ENCODE results near the gene CAVIN4.

CAVIN4 gene

DNA sequence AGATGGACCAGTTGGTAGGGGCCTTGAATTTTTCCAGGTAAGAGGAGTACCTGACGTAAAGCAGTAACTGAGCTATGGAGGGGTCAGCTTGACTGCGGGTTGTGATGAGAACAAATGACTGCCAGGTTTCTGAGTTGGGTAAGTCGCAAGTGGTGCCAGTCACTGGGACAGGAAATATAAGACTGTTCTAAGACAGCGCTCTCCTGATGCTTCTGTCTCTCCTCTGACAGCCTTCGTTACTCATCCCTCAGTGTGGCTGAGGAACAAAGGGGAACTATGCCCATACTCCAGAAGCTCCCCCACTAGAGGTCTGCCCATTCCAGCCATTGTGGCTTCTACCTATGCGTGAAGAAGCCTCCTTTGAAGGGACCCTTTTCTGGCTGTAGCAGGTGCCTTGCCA lies 13.3 kb downstream of the CAVIN4 start:
- Histone ChIP-seq H3K4me1 (no peaks in the 10 kb centered on the region), H3K36me3 (no peaks in the 10 kb centered on the region), H3K27me3 (no peaks in the 10 kb centered on the region), H3K4me3 (ENCODE audit: low read depth, low read length) (no peak overlapping the region), H3K9me3 (no peaks in the 10 kb centered on the region)
- no peak for DNase-seq
- TF ChIP-seq, protein P1, sequence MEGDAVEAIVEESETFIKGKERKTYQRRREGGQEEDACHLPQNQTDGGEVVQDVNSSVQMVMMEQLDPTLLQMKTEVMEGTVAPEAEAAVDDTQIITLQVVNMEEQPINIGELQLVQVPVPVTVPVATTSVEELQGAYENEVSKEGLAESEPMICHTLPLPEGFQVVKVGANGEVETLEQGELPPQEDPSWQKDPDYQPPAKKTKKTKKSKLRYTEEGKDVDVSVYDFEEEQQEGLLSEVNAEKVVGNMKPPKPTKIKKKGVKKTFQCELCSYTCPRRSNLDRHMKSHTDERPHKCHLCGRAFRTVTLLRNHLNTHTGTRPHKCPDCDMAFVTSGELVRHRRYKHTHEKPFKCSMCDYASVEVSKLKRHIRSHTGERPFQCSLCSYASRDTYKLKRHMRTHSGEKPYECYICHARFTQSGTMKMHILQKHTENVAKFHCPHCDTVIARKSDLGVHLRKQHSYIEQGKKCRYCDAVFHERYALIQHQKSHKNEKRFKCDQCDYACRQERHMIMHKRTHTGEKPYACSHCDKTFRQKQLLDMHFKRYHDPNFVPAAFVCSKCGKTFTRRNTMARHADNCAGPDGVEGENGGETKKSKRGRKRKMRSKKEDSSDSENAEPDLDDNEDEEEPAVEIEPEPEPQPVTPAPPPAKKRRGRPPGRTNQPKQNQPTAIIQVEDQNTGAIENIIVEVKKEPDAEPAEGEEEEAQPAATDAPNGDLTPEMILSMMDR (IDR thresholded peaks at IDR 0.05; ENCODE audit: low read depth, low read length): no peak

DNA sequence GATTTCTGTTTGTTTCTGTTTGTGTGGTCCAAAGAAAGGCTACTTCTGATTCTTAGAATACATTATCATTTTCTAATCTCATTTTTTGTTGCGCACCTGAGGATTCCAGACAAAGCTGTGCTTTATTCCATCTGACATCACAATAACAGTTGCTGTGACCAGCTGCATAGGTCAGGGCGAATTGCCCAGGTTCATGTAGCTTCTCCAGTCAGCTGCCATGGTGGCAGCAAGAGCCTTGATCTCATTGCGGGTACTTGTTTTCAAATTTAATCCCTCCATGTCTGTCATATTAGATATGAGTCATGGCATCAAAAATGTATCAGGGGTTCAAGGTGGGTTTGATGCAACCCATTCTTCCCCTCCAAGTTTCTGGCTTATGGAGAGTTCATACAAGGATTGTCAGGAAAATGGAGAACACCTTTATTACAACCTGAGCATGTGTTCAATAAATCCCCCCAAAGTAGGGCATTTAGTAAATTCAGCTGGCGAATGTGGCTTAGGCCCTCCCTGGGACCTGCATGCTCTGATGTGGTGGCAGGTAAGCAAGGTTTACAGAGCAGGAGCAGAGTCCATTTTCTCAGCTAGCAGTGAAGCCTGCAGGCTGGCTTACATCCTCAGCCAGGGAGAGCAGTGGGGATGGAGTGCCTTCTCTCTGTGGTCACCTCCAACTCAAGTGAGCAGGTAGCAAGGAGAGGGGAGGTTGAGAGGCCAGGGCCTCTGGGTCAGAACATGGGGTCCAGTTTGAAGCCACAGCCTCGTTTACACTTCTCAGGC lies 13.9 kb downstream of the CAVIN4 start:
- H3K4me1 ChIP-seq: no peaks in the 10 kb centered on the region
- no peaks in the 10 kb centered on the region for H3K27me3 ChIP-seq
- H3K36me3 ChIP-seq: no peaks in the 10 kb centered on the region
- no peak for DNase-seq
- TF ChIP-seq, protein P1 (IDR thresholded peaks at IDR 0.05; ENCODE audit: low read depth, low read length): no peak
- H3K4me3 ChIP-seq (ENCODE audit: low read depth, low read length): no peak overlapping the region
- no peaks in the 10 kb centered on the region for H3K9me3 ChIP-seq

DNA sequence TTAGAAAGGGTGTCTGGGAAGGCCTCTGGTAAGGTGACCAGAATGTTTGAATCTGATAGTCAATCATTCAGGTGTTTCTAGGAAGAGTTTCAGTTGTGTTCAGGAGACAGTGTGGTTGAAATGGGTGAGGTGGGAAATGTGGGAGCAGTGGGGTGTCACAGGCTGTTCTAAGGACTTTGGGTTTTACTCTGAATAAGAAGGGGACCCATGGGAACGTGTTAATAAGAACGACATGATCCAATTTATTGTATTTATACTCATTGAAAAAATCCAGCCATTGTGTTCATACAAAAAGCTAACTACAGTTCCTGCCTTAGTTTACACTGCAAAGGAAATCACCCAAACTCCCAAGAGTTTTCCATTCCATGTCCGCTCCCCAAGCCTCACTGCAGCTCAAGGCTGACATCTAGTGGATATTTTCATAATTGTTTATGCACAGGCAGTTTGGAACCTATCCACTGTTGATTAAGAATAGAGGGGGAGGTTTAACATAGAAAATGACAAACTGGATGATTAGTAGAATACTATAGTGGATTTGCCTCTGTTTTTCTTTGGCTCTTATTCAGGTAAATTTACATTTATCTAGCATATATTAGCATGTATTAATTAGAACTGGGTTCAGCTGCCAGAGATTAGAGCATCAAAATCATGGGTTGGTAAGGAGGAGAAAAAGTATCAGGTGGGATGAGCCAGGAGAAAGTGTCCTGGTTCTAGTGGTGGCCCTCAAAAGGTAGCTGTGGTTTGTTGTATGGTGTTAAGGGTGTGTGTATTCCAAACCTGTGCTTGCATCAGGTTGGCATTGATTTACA lies 17.7 kb downstream of the CAVIN4 start:
- Histone ChIP-seq H3K27me3 (no peaks in the 10 kb centered on the region), H3K36me3 (no peaks in the 10 kb centered on the region), H3K4me3 (ENCODE audit: low read depth, low read length) (no peak overlapping the region), H3K9me3 (no peaks in the 10 kb centered on the region), H3K4me1 (peaks cover 1% of the 10 kb centered on the region)
- TF ChIP-seq, protein P1 (IDR thresholded peaks at IDR 0.05; ENCODE audit: low read depth, low read length): peak; percentile 79
- peak; percentile 45 for DNase-seq

DNA sequence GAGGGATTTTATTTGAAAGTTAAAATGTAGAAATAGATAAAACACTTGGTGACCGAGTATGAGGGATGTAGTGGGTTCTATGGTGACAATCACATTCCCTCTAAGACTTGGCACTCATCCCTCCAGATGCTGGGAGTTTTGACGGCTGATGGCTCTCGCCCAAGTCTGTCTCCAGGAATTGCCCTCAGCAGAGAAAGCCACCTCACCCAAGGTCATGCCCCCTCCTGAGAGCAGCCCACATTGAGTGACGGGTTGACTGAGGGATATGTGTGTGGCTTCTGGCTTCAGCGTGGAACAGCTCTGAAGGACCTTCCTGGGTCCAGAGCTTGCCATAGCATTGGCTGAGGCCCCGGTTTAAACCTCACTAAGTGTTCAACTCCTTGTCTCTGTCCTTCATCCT lies 19.4 kb downstream of the CAVIN4 start:
- no peak overlapping the region for H3K4me3 ChIP-seq (ENCODE audit: low read depth, low read length)
- TF ChIP-seq, protein P1 (IDR thresholded peaks at IDR 0.05; ENCODE audit: low read depth, low read length): no peak
- H3K9me3 ChIP-seq: no peaks in the 10 kb centered on the region
- peaks cover 10% of the 10 kb centered on the region for H3K4me1 ChIP-seq
- H3K36me3 ChIP-seq: no peaks in the 10 kb centered on the region
- H3K27me3 ChIP-seq: no peaks in the 10 kb centered on the region
- DNase-seq: no peak

DNA sequence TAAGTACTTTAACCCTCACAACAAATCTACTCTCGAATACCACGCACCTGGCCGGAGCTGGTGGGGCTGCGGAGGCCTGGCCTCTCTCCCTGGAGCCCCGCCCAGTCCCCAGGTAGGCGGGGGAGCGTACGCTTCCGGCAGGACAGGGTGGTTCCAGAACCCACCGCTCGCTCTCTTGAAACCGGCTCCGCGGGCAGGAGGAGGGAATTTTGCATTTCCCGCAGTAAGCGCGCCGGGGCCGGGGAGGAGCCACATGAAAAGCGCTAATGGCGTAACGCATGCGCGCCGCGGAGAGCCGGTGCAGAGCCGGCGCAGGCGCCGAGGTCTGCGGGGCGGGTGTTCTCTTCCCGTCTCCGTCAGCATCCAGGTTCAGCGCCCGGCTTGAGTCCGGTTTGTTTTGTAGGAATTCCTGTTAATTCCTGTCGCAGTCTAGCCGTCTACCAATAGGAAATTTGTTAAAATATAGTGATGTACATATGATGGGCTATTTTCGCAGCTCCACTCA lies 20.8 kb downstream of the CAVIN4 start:
- Histone ChIP-seq H3K27me3 (no peaks in the 10 kb centered on the region), H3K36me3 (no peaks in the 10 kb centered on the region), H3K4me3 (ENCODE audit: low read depth, low read length) (peak overlapping the region; percentile 67), H3K9me3 (no peaks in the 10 kb centered on the region), H3K4me1 (peaks cover 10% of the 10 kb centered on the region)
- TF ChIP-seq, protein P1 (IDR thresholded peaks at IDR 0.05; ENCODE audit: low read depth, low read length): no peak
- peak; percentile 86 for DNase-seq

Measured in BE2C (cell line).